ENCODE data around the gene AMDHD2.
"Not testable (repeated sequence)": the region's sequence is repeated elsewhere in the genome, so short reads cannot be mapped to it uniquely, and the experiment has no call there.

The AMDHD2 gene

DNA sequence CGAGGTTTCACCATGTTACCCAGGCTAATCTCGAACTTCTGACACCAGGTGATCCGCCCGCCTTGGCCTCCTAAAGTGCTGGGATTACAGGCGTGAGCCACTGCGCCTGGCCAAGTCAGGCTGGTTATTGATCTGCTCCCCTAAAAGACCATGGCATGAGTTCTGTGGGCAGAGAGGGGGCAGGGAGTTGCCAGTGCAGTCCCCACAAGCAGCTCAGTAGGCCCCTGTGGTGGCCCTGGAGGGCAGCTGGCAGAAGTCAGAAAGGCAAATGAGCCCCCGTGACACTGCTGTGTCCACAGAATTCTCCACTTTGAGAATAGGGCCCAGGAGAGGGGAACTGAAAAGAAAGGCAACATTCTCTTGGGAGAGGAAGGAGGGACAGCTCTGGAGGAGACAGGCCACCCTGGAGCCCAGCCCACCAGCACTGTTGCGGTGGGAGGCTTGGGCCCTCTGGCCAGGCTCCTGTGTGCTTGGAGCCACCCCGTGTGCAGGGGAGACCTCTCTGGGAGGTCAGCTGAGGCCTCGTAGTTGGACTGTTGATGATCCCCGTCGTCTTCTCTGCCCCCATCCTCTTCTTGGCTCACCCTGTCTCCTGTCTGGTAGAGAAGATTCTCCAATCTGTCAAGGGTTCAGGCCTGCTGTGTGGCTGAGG, 2.1 kb upstream of the AMDHD2 start:
- no peak for DNase-seq (ENCODE audit: low read depth)

GRCh38 chr16:2518823-2519710, 1.1 kb upstream of the AMDHD2 start:
- no peak for DNase-seq (ENCODE audit: low read depth)

DNA sequence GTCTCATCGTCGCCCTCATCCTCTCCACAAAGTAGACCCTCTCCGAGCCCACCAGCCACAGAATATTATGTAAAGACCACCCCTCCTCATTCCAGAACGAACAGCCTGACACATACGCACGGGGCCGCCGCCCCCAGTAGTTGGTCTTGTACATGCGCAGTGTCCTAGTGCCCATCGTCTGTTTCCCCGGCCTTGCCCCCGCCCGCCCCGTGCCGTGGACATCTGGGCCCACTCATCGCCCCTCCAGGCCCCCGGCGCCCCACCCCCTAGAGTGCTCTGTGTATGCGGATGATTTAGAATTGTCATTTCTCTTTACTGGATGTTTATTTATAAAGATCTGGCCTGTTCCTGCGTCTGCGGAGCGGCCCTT, 475 bp upstream of the AMDHD2 start:
- no peak for DNase-seq (ENCODE audit: low read depth)

DNA sequence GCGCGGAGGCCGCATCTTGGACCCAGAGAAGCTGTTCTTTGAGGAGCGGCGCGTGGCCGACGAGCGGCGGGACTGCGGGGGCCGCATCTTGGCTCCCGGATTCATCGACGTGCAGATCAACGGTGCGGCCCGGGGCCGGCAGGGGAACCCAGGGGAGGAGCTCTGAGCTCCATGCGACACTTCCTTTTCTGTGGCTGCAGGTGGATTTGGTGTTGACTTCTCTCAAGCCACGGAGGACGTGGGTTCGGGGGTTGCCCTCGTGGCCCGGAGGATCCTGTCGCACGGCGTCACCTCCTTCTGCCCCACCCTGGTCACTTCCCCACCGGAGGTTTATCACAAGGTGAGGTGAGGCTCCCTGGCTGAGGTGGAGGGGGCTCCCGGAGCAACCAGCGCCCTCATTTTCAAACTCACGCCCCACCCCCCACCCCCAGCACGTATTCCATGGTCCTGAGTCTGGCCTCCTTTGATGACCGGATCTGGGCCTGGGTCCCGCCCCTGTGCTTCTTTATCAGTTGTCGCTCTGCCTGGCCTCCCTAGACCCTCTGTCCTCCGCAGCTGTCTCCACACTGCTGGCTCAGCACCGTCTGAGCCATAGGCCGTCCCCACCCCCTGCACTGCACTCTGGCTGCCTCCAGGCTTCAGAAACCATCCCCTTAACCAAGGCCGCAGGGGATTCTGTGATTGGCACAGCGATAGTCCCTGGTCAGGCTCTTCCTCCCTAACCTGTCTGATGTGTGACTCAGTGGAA, 787 bp downstream of the AMDHD2 start:
- DNase-seq (ENCODE audit: low read depth), result no peak

GRCh38 chr16:2523801-2524231, 3.6 kb downstream of the AMDHD2 start:
- DNase-seq (ENCODE audit: low read depth), result no peak

GRCh38 chr16:2524339-2524938, 4.3 kb downstream of the AMDHD2 start:
- no peak for DNase-seq (ENCODE audit: low read depth)

DNA sequence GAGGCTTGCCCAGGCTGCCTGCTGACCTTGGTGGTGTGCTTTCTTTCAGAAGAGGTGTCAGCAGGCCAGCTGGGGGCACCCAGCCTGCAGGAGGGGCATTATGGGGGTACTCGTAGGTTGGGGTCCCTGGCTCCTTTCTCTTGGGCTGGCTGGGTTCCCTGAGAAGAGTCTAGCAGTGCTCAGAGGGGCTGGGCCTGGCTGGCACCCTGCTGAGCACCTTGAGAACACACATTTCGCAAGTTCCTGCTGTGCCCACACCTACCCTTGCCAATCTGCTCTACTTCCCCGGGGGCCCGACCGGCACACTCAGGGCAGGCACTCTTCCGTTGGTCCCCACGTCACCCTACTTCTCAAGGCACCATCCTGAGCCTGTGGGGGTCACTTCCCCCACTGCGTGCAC, 6.0 kb downstream of the AMDHD2 start:
- DNase-seq (ENCODE audit: low read depth), result no peak

DNA sequence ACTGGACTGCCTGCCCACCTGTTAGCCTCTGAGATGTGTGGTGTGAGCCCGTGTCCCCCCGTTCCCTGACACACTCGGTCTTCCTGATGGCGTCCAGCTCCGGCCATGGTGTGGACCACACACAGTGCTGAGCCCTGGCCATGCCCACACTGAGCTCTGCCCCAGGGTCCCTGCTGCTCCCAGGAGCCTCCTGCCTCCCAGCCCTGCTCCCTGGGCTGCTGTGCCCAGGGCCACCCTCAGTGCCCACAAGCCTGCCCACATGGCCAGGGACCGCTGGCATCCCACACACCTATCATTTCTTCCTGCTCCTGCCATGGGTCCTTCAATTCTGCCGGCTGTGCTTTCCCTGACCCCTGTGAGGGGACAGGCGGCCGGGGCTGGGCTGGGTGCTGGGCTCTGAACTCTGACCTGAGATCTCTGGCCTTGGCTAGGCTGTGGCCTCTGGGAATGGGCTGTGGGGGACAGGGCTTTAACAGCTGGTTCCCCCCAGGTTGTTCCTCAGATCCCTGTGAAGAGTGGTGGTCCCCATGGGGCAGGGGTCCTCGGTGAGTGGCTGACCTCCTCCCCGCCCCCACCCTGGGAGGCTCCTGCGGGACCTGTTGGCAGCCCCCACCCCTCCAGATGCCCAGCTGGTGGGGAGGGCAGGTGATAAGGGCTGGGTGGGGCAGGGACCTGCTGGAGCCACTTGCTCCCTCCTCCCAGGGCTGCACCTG, 7.1 kb downstream of the AMDHD2 start:
- no peak for DNase-seq (ENCODE audit: low read depth)

GRCh38 chr16:2527784-2528100, 7.6 kb downstream of the AMDHD2 start:
- DNase-seq (ENCODE audit: low read depth), result no peak

- DNase-seq (ENCODE audit: low read depth), result no peak
Observed at GRCh38 chr16:2528161-2529060, 8.2 kb downstream of the AMDHD2 start.

- no peak for DNase-seq (ENCODE audit: low read depth)
Observed at GRCh38 chr16:2529061-2529931, 9.1 kb downstream of the AMDHD2 start.

DNA sequence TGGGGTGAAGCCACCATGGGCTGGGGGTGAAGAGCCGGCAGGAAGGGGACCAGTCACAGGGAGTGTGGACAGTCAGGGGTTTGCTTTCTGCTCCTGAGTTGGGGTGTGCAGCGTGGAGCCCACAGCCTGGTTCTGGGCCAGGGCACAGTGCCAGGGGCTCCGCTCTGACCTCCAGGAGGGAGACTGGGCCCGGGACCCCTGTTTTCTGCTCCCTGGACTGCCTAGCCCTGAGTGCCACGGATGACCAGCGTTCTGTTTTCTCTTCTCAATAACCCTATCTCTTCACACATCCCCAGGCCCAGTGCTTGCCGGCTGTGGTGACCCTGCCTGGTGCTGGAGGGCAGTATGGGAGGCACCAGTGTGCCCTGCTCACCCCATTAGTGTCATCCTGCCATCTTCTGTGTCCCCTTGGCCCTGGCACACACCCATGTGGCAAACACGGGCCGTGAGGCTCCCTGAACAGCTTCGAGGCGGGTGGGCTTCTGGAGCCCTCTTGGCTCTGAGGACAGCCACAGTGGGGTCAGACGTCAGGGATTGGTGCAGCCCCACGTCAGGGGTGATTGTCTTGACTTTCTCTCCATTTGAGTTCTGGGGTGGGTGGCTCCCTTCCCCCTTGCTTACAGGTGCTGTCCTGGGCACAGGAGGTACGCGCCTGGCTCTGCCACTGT, 9.9 kb downstream of the AMDHD2 start:
- DNase-seq (ENCODE audit: low read depth), result no peak

- DNase-seq (ENCODE audit: low read depth), result no peak
Observed at GRCh38 chr16:2530629-2531318, 10.6 kb downstream of the AMDHD2 start.

GRCh38 chr16:2531371-2531695, 11.2 kb downstream of the AMDHD2 start, which contains the start of gene CEMP1:
Gene CEMP1, minus strand, starts transcription at chr16:2531408. Its CDS starts 335 bp downstream, at chr16:2531073.
- DNase-seq (ENCODE audit: low read depth), result no peak

DNA sequence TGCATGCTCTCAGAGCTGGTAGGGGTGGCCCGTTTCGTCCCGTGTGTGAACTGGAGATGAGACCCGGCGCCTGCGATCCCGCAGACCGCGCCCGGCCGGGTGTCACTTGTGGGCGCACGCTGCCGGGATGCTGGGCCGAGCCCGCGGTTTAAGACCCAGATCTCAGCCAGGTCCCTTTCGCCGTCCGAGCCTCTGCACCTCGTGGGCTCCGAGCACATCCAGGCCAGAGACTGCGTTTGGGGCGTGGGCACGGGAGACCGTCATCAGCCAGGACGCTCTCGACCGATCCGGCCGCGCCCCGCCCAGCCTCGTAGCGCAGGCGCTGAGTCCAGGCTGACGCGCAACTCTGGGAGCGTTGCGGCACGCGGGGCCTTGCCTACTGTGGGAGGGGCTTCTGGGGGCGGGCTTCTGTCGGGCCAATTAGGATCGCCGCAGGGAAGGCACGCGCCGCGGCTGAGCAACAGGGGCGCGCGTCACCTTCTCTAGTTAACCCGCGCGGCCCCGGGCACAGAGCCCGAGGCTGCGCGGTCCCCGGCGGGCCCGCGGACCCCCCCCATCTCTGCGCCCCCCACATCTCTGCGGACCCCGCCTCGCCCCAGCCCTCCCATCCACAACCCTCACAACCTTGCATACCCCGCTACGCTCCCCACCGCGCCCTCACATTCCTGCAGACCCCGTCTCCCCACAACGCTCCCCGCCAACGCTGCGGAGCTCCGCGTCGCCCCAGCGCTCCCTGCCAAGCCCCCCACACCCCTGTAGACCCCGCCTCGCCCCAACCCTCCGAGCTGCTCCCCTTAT, 11.7 kb downstream of the AMDHD2 start:
- DNase-seq (ENCODE audit: low read depth), result peak; percentile 94

DNA sequence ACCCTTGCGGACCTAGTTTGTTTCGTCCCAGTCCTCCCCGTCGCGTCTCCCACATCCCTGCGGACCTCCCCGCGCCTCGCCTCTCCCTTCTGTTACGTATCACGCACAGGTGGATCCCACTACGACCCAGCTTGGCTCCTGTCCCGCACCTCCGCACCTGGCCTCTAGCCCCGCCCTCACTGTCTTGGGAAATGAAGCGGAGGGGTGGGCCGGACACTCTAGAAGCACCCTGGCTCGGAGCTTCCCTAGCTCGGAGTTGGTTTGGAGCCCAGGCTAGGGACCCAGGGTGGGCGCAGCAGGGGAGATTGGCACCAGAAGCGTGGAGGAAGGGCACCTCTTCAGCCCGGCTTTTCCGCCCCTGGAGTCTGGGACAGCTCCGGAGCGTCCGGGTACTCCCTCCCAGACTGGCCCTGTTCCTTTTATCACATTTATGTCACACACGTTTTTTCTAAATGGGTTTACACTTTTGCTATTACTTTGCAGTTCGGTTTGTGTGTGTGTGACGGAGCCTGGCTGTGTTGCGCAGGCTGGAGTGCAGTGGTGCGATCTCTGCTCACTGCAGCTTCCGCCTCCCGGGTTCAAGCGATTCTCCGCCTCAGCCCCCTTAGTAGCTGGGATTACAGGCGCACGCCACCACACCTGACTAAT, 12.4 kb downstream of the AMDHD2 start:
- DNase-seq (ENCODE audit: low read depth), result no peak

DNA sequence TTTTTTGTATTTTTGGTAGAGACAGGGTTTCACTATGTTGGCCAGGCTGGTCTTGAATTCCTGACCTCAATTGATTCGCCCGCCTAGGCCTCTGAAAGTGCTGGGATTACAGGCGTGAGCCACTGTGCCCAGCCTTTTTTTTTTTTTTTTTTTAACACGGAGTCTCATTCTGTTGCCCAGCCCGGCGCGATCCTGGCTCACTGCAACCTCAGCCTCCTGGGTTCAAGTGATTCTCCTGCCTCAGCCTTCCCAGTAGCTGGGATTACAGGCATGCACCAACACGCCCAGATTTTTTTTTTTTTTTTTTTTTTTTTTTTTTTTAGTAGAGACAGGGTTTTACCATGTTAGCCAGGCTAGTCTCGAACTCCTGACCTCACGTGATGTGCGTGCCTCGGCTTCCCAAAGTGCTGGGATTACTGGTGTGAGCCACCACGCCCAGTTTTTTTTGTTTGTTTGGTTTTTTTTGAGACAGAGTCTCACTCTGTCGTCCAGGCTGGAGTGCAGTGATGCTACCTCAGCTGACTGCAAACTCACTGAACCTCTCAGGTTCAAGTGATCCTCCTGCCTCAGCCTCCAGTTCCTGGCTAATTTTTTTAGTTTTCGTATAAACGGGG, 13.1 kb downstream of the AMDHD2 start:
- DNase-seq (ENCODE audit: low read depth), result not testable (repeated sequence)

All from stimulated activated CD8-positive, alpha-beta memory T cell treated with anti-CD3 and anti-CD28 coated beads, Interleukin-7, amount 100 ng/mL, for 24 hours (primary cell).